Endodermal cell (in vitro differentiated cells): ENCODE data around the gene C9orf78. TPM values are rescaled to one million over a fixed set of nuclear protein-coding genes. Genes with fewer than 3 reads are reported as not detected.
"Not testable (repeated sequence)": the region's sequence is repeated elsewhere in the genome, so short reads cannot be mapped to it uniquely, and the experiment has no call there.

ENCODE experiments used
- DNase-seq: peaks from one replicate; pipeline ENCODE4 v3.0.0-alpha.2; 2017
- H3K27ac ChIP-seq: 2 replicates; pipeline ENCODE4 v1.5.1; 2013; ENCODE audit warnings: mild to moderate bottlenecking, low read depth, low read length, moderate library complexity
- H3K27me3 ChIP-seq: 2 replicates; pipeline ENCODE4 v1.6.1; 2013; ENCODE audit warnings: mild to moderate bottlenecking, low read length, moderate library complexity; ENCODE audit not compliant: insufficient read depth, control insufficient read depth, poor library complexity, severe bottlenecking
- H3K36me3 ChIP-seq: 2 replicates; pipeline ENCODE4 v1.7.0; 2013; ENCODE audit warnings: mild to moderate bottlenecking, low read length, moderate library complexity; ENCODE audit not compliant: control insufficient read depth, insufficient read depth
- H3K4me1 ChIP-seq: one replicate; pipeline ENCODE4 v1.7.0; 2013; ENCODE audit warnings: low read length; ENCODE audit not compliant: control insufficient read depth, insufficient read depth
- H3K4me3 ChIP-seq: 2 replicates; pipeline ENCODE4 v1.5.1; 2013; ENCODE audit warnings: mild to moderate bottlenecking, low read length, moderate library complexity
- H3K9ac ChIP-seq: 2 replicates; pipeline ENCODE4 v1.6.1; 2013; ENCODE audit warnings: mild to moderate bottlenecking, low read length, moderate library complexity; ENCODE audit not compliant: poor library complexity, severe bottlenecking; ENCODE audit errors: extremely low read depth
- H3K9me3 ChIP-seq: 2 replicates; pipeline ENCODE4 v1.6.1; 2013; ENCODE audit warnings: mild to moderate bottlenecking, low read length, moderate library complexity; ENCODE audit not compliant: control insufficient read depth
- H3K27ac Mint-ChIP-seq: 2 replicates; pipeline ENCODE4 v1.8.0; 2020; ENCODE audit warnings: mixed read lengths
- H3K27me3 Mint-ChIP-seq: 2 replicates; pipeline ENCODE4 v1.8.0; 2021; ENCODE audit warnings: mild to moderate bottlenecking, mixed read lengths; ENCODE audit not compliant: insufficient read depth
- H3K36me3 Mint-ChIP-seq: 2 replicates; pipeline ENCODE4 v1.8.0; 2020; ENCODE audit warnings: low read depth, mixed read lengths
- H3K4me1 Mint-ChIP-seq: 2 replicates; pipeline ENCODE4 v1.8.0; 2020; ENCODE audit warnings: mixed read lengths
- H3K4me3 Mint-ChIP-seq: 2 replicates; pipeline ENCODE4 v1.8.0; 2020; ENCODE audit warnings: mild to moderate bottlenecking, moderate library complexity, mixed read lengths
- H3K9me3 Mint-ChIP-seq: 2 replicates; pipeline ENCODE4 v1.8.0; 2020; ENCODE audit warnings: mild to moderate bottlenecking, mixed read lengths
- WGBS, 2 experiments: methylation state at CpG; one replicate each; pipeline versions ENCODE4 v1.1.5 to v1.1.7; 2013; ENCODE audit warnings: missing lambda C conversion rate in 2 of 2, mixed read lengths in 1 of 2; ENCODE audit not compliant: insufficient coverage in 1 of 2, insufficient read length in 1 of 2; 5-methylcytosine and 5-hydroxymethylcytosine counted together
- total RNA-seq, 2 donors: library from RNA; stranded (reverse); fragmentation: NEBNext Ultra II Directional in 1 of 2; extraction: Animal tissue kit (Norgen Biotek cat#: 25700) in 1 of 2; gene quantifications; 2 replicates in 1 of 2; 3 replicates in 1 of 2; pipeline ENCODE4 v1.2.1, GENCODE V29; 2021
- TF ChIP-seq, protein P1 (sequence below): fragments of 200-600 bp; sonication (generic); conservative IDR thresholded peaks from 2 replicates; pipeline ENCODE4 v1.5.0; 2021; ENCODE audit warnings: antibody characterized with exemption, mild to moderate bottlenecking

C9orf78 gene
- total RNA-seq, 2 donors from 2014 or later: 29.9 to 34.1 TPM

- H3K36me3 ChIP-seq: no peaks in the 10 kb centered on the region
- H3K9me3 ChIP-seq: no peaks in the 10 kb centered on the region
- peaks cover 6% of the 10 kb centered on the region for H3K4me1 ChIP-seq
- Mint-ChIP-seq H3K4me1 (peaks cover 13% of the 10 kb centered on the region), H3K27ac (no peak overlapping the region), H3K4me3 (no peak overlapping the region), H3K9me3 (no peaks in the 10 kb centered on the region), H3K27me3 (peaks cover 67% of the 10 kb centered on the region), H3K36me3 (no peaks in the 10 kb centered on the region)
- no peak overlapping the region for H3K9ac ChIP-seq
- H3K4me3 ChIP-seq: peak overlapping the region; percentile 17
- H3K27me3 ChIP-seq: peaks cover 32% of the 10 kb centered on the region
- WGBS, 2 experiments: 50 to 69% methylated on average over 5 to 6 of the region's 6 CpGs
- peak; percentile 53 for DNase-seq
- TF ChIP-seq, protein P1, sequence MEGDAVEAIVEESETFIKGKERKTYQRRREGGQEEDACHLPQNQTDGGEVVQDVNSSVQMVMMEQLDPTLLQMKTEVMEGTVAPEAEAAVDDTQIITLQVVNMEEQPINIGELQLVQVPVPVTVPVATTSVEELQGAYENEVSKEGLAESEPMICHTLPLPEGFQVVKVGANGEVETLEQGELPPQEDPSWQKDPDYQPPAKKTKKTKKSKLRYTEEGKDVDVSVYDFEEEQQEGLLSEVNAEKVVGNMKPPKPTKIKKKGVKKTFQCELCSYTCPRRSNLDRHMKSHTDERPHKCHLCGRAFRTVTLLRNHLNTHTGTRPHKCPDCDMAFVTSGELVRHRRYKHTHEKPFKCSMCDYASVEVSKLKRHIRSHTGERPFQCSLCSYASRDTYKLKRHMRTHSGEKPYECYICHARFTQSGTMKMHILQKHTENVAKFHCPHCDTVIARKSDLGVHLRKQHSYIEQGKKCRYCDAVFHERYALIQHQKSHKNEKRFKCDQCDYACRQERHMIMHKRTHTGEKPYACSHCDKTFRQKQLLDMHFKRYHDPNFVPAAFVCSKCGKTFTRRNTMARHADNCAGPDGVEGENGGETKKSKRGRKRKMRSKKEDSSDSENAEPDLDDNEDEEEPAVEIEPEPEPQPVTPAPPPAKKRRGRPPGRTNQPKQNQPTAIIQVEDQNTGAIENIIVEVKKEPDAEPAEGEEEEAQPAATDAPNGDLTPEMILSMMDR: no peak
- H3K27ac ChIP-seq: no peak overlapping the region
Observed at GRCh38 chr9:129798973-129799372, 36.1 kb downstream of the C9orf78 start.

DNA sequence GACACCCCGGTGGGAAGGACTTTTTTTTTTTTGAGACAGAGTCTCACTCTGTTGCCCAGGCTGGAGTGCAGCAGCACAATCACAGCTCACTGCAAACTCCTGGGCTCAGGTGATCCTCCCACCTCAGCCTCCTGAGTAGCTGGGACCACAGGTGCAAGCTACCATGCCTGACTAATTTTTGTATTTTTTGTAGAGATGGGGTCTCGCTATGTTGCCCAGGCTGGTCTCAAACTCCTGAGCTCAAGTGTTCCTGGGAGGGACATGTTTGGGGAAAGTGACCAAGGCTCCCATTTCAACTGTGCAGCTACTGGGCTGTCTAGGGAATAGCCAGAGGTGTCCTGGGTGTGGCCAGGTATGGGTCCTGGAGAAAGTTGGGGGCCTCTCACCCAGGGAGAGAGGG, 39.0 kb downstream of the C9orf78 start:
- peaks cover 41% of the 10 kb centered on the region for H3K27me3 ChIP-seq
- H3K4me1 ChIP-seq, H3K36me3 ChIP-seq, DNase-seq, H3K9me3 Mint-ChIP-seq, H3K4me1 Mint-ChIP-seq, H3K27ac Mint-ChIP-seq, H3K9me3 ChIP-seq, H3K4me3 ChIP-seq, H3K9ac ChIP-seq, H3K36me3 Mint-ChIP-seq, H3K27ac ChIP-seq, H3K4me3 Mint-ChIP-seq: not testable (repeated sequence)
- peaks cover 80% of the 10 kb centered on the region for H3K27me3 Mint-ChIP-seq
- WGBS, 2 experiments: 75 to 92% methylated on average over 2 of the region's 2 CpGs

DNA sequence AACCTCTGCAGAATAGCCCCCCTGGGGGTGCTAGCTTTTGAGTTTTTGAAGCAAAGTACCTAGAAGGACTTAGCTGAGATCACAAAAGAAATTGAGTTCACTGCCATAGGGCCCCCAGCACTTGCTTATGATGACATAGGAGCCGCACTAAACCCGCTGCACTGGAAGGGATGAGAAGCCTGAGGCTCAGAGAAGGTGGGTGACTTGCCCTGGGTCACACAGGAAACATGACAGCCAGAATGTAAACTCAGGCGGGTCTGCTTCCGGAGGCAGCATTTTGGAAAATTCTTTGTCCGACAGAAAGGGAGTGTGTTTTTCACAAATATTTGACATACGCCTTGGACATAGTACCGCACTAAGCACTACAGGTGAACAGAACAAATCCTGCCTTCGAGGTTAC, 40.5 kb downstream of the C9orf78 start:
- 93% methylated on average over 6 to 8 of the region's 8 CpGs for WGBS, 2 experiments
- no peaks in the 10 kb centered on the region for H3K36me3 ChIP-seq
- H3K9me3 ChIP-seq: no peaks in the 10 kb centered on the region
- Mint-ChIP-seq H3K4me1 (peaks cover 7% of the 10 kb centered on the region), H3K36me3 (no peaks in the 10 kb centered on the region), H3K9me3 (no peaks in the 10 kb centered on the region), H3K4me3 (no peak overlapping the region), H3K27me3 (peaks cover 71% of the 10 kb centered on the region), H3K27ac (no peak overlapping the region)
- no peak overlapping the region for H3K4me3 ChIP-seq
- H3K9ac ChIP-seq: no peak overlapping the region
- no peak for DNase-seq
- no peak overlapping the region for H3K27ac ChIP-seq
- peaks cover 5% of the 10 kb centered on the region for H3K4me1 ChIP-seq
- TF ChIP-seq, protein P1: no peak
- H3K27me3 ChIP-seq: peaks cover 36% of the 10 kb centered on the region

- H3K27ac ChIP-seq: no peak overlapping the region
- H3K27ac Mint-ChIP-seq: no peak overlapping the region
- no peaks in the 10 kb centered on the region for H3K4me1 ChIP-seq
- TF ChIP-seq, protein P1: no peak
- H3K27me3 ChIP-seq: peaks cover 20% of the 10 kb centered on the region
- DNase-seq: no peak
- no peaks in the 10 kb centered on the region for H3K4me1 Mint-ChIP-seq
- no peak overlapping the region for H3K4me3 Mint-ChIP-seq
- H3K27me3 Mint-ChIP-seq: peaks cover 24% of the 10 kb centered on the region
- H3K36me3 ChIP-seq: no peaks in the 10 kb centered on the region
- H3K4me3 ChIP-seq: no peak overlapping the region
- no peaks in the 10 kb centered on the region for H3K9me3 Mint-ChIP-seq
- H3K9me3 ChIP-seq: no peaks in the 10 kb centered on the region
- no peak overlapping the region for H3K9ac ChIP-seq
- no peaks in the 10 kb centered on the region for H3K36me3 Mint-ChIP-seq
- 89 to 93% methylated on average over 9 to 10 of the region's 10 CpGs for WGBS, 2 experiments
Observed at GRCh38 chr9:129786481-129786880, 48.6 kb downstream of the C9orf78 start.
